PFSK-1 (cell line): Measurements from ENCODE around the gene CCNB2.

Experiments used
- FOXP2 ChIP-seq: optimal IDR thresholded peaks from 2 replicates; pipeline ENCODE3; 2011; ENCODE audit warnings: borderline replicate concordance, control low read depth, inconsistent platforms; ENCODE audit not compliant: insufficient read depth; ENCODE audit errors: extremely low read length, extremely low read depth
- POLR2AphosphoS5 ChIP-seq: IDR thresholded peaks from 2 replicates; pipeline ENCODE4 v1.6.1; 2012; ENCODE audit warnings: low read depth, mild to moderate bottlenecking, control low read depth, low read length, moderate library complexity
- SIN3A ChIP-seq: IDR thresholded peaks from 2 replicates; pipeline ENCODE4 v1.6.1; 2012; ENCODE audit warnings: mild to moderate bottlenecking, low read length, moderate library complexity, borderline replicate concordance; ENCODE audit not compliant: insufficient read depth
- TAF1 ChIP-seq: IDR thresholded peaks from 2 replicates; pipeline ENCODE4 v1.6.1; 2012; ENCODE audit warnings: low read length, control low read depth, borderline replicate concordance; ENCODE audit not compliant: insufficient read depth
- TF ChIP-seq, protein P1 (sequence below), 2 experiments: IDR thresholded peaks; 2 replicates each; pipeline versions ENCODE4 v1.6.1 to v1.8.0; 2011 to 2012; ENCODE audit warnings: low read depth in 2 of 2, low read length in 2 of 2, control low read depth in 1 of 2, inconsistent platforms in 1 of 2, mild to moderate bottlenecking in 1 of 2, moderate library complexity in 1 of 2; ENCODE audit not compliant: insufficient read depth in 1 of 2

CCNB2 gene

DNA sequence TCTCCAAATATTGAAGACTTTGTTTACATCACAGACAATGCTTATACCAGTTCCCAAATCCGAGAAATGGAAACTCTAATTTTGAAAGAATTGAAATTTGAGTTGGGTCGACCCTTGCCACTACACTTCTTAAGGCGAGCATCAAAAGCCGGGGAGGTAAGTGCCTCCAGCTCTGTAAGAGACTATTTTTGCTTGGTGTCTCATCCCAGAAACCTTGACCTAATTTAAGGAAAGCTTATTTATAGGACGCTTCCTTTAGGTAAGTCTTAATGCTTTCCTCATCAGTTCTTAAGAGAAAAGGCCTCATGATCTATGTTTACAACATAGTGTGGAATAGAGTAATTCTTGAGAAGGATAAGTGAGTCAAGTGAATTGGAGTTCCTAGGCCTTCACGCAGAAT is 11.8 kb downstream of the CCNB2 start:
- TF ChIP-seq, protein P1, sequence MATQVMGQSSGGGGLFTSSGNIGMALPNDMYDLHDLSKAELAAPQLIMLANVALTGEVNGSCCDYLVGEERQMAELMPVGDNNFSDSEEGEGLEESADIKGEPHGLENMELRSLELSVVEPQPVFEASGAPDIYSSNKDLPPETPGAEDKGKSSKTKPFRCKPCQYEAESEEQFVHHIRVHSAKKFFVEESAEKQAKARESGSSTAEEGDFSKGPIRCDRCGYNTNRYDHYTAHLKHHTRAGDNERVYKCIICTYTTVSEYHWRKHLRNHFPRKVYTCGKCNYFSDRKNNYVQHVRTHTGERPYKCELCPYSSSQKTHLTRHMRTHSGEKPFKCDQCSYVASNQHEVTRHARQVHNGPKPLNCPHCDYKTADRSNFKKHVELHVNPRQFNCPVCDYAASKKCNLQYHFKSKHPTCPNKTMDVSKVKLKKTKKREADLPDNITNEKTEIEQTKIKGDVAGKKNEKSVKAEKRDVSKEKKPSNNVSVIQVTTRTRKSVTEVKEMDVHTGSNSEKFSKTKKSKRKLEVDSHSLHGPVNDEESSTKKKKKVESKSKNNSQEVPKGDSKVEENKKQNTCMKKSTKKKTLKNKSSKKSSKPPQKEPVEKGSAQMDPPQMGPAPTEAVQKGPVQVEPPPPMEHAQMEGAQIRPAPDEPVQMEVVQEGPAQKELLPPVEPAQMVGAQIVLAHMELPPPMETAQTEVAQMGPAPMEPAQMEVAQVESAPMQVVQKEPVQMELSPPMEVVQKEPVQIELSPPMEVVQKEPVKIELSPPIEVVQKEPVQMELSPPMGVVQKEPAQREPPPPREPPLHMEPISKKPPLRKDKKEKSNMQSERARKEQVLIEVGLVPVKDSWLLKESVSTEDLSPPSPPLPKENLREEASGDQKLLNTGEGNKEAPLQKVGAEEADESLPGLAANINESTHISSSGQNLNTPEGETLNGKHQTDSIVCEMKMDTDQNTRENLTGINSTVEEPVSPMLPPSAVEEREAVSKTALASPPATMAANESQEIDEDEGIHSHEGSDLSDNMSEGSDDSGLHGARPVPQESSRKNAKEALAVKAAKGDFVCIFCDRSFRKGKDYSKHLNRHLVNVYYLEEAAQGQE (IDR thresholded peaks at IDR 0.05; ENCODE audit: insufficient read depth in 1 of 2, low read depth in 2 of 2, low read length in 2 of 2) = no peak
- no peak for TF ChIP-seq FOXP2
- no peak for TF ChIP-seq TAF1
- TF ChIP-seq POLR2AphosphoS5 = no peak
- TF ChIP-seq SIN3A = no peak

DNA sequence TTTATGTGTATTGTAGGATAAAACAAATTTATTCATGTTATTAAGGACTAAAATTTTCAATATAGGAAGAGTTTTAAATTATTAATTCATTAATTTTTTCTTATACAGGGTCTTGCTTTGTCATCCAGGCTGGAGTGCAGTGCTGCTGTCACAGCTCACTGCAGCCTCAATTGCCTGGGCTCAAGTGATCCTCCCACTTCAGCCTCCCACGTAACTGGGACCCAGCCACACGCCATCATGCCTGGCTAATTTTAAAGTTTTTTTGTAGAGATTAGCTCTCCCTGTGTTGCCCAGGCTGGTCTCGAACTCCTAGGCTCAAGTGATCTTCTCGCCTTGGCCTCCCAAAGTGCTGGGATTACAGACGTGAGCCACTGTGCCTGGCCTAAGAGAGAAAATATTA is 14.7 kb downstream of the CCNB2 start:
- TF ChIP-seq FOXP2 (no peak), POLR2AphosphoS5 (no peak), SIN3A (no peak), TAF1 (no peak)
- TF ChIP-seq, protein P1 (IDR thresholded peaks at IDR 0.05; ENCODE audit: insufficient read depth in 1 of 2, low read depth in 2 of 2, low read length in 2 of 2) = no peak

DNA sequence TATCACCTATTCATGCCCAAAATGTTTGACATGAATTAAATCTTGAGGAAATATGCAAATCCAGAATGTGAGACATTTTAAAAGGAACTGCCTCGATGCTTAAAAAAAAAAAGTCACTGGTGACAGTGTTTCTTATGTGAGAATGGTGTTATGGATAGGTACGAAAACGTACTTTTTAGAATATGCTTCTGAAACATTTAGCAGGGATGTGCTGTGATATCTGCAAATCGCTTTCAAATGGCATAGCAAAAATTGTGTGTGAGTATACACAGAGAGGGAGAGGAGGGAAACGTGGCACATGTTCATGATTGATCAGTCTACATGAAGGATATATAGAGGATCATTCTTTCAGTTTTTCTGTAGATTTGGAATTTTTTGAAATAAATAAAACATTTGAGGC is 16.0 kb downstream of the CCNB2 start:
- TF ChIP-seq, protein P1 (IDR thresholded peaks at IDR 0.05; ENCODE audit: insufficient read depth in 1 of 2, low read depth in 2 of 2, low read length in 2 of 2) = no peak
- TF ChIP-seq POLR2AphosphoS5 (no peak), FOXP2 (no peak), TAF1 (no peak), SIN3A (no peak)

DNA sequence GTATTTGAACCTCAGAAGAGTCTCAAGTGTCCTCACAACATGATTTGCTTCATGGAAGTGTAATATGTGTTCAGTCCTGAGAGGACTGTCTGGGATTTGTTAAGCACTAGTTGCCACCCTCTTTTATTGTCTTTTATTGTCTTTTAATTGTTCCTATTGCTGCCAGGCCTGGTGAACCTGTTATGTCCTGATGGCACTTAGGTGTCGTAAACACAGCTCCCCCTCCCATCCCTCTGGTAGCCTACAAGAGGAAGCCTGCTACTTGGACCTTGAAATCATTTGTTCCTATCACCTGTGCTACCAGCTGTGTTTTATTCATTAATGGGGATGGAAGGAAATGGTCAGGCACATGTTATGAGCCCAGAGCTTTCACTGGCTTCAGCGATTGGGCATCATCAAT is 19.3 kb downstream of the CCNB2 start:
- no peak for TF ChIP-seq POLR2AphosphoS5
- no peak for TF ChIP-seq TAF1
- TF ChIP-seq, protein P1 (IDR thresholded peaks at IDR 0.05; ENCODE audit: insufficient read depth in 1 of 2, low read depth in 2 of 2, low read length in 2 of 2) = no peak
- TF ChIP-seq SIN3A = no peak
- no peak for TF ChIP-seq FOXP2

DNA sequence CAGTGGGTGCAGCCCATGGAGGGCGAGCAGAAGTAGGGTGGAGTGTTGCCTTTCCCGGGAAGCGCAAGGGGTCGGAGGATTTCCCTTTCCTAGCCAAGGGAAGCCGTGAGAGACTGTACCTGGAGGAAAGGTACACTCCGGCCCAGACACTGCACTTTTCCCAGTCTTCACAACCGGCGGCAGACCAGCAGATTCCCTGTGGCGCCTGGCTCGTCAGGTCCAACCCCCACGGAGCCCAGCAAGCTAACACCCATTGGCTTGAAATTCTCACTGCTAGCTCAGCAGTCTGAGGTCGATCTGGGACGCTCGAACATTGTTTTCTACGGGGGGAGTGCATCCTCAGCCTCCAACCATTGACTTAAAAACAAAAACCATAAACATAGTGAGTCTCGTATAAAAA is 26.5 kb downstream of the CCNB2 start:
- TF ChIP-seq, protein P1 (IDR thresholded peaks at IDR 0.05; ENCODE audit: insufficient read depth in 1 of 2, low read depth in 2 of 2, low read length in 2 of 2) = no peak
- no peak for TF ChIP-seq SIN3A
- TF ChIP-seq FOXP2 = no peak
- TF ChIP-seq POLR2AphosphoS5 = no peak
- no peak for TF ChIP-seq TAF1
